Hepatocyte (in vitro differentiated cells): ENCODE data around the gene LCP1. TPM values are rescaled to one million over a fixed set of nuclear protein-coding genes. Genes with fewer than 3 reads are reported as not detected.

Experiments used
- DNase-seq: peaks from one replicate; pipeline ENCODE4 v3.0.0-alpha.2; 2016; ENCODE audit warnings: low spot score
- H2AFZ ChIP-seq: fragments of 200-600 bp; sonication (generic); 2 replicates; pipeline ENCODE4 v1.6.0; 2016; ENCODE audit warnings: antibody characterized with exemption, mild to moderate bottlenecking
- H3K27ac ChIP-seq: fragments of 200-600 bp; sonication (generic); 2 replicates; pipeline ENCODE4 v1.5.1; 2016; ENCODE audit warnings: mild to moderate bottlenecking
- H3K27me3 ChIP-seq: fragments of 200-600 bp; sonication (generic); 2 replicates; pipeline ENCODE4 v1.6.1; 2016
- H3K36me3 ChIP-seq: fragments of 200-600 bp; sonication (generic); replicated peaks from 2 replicates; pipeline ENCODE4 v1.5.1; 2016; ENCODE audit warnings: low read depth; ENCODE audit not compliant: insufficient read depth
- H3K4me1 ChIP-seq: fragments of 200-600 bp; sonication (generic); 2 replicates; pipeline ENCODE4 v1.5.1; 2016; ENCODE audit warnings: mild to moderate bottlenecking, moderate library complexity; ENCODE audit not compliant: insufficient read depth
- H3K4me2 ChIP-seq: fragments of 200-600 bp; sonication (generic); 2 replicates; pipeline ENCODE4 v1.6.0; 2016
- H3K4me3 ChIP-seq: fragments of 200-600 bp; sonication (generic); 2 replicates; pipeline ENCODE4 v1.5.1; 2016; ENCODE audit warnings: mild to moderate bottlenecking
- H3K79me2 ChIP-seq: fragments of 200-600 bp; sonication (generic); 2 replicates; pipeline ENCODE4 v1.6.0; 2017; ENCODE audit warnings: mild to moderate bottlenecking
- H3K9me2 ChIP-seq: fragments of 200-600 bp; sonication (generic); replicated peaks from 2 replicates; pipeline ENCODE4 v1.6.0; 2017; ENCODE audit warnings: mild to moderate bottlenecking; ENCODE audit not compliant: insufficient read depth
- H3K9me3 ChIP-seq: fragments of 200-600 bp; sonication (generic); 2 replicates; pipeline ENCODE4 v1.5.1; 2016; ENCODE audit warnings: low read depth, mild to moderate bottlenecking
- H4K20me1 ChIP-seq: fragments of 200-600 bp; sonication (generic); 2 replicates; pipeline ENCODE4 v1.6.0; 2016; ENCODE audit warnings: mild to moderate bottlenecking; ENCODE audit not compliant: insufficient read depth, poor library complexity, severe bottlenecking
- CTCF ChIP-seq: fragments of 200-600 bp; sonication (generic); IDR thresholded peaks from 2 replicates; pipeline ENCODE4 v1.5.1; 2016; ENCODE audit warnings: antibody characterized with exemption, mild to moderate bottlenecking; ENCODE audit not compliant: poor library complexity
- EZH2 ChIP-seq: fragments of 200-600 bp; sonication (generic); IDR thresholded peaks from 2 replicates; pipeline ENCODE4 v1.6.1; 2016; ENCODE audit warnings: antibody characterized with exemption, mild to moderate bottlenecking, borderline replicate concordance
- EZH2phosphoT487 ChIP-seq: fragments of 200-600 bp; sonication (generic); IDR thresholded peaks from one replicate; pipeline ENCODE4 v1.6.1; 2018; ENCODE audit warnings: antibody characterized with exemption, mild to moderate bottlenecking, low read depth, moderate library complexity; ENCODE audit not compliant: unreplicated experiment, severe bottlenecking
- WGBS: methylation state at CpG from one replicate; pipeline ENCODE4 v1.1.6; 2016; ENCODE audit warnings: low lambda C conversion rate; ENCODE audit errors: missing lambda C conversion rate; 5-methylcytosine and 5-hydroxymethylcytosine counted together
- polyA plus RNA-seq: library from polyadenylated mRNA; unstranded; fragments of >200 nt; fragmentation: Nextera tagmentation; extraction: Ambion mirVana; gene quantifications from 2 replicates; pipeline ENCODE4 v1.2.1, GENCODE V29; 2016
- small RNA-seq: library from RNA; depleted of rRNA; stranded (forward); fragments of <200 nt; gene quantifications from one replicate; pipeline ENCODE3, GENCODE V24; 2014
- total RNA-seq: library from RNA; depleted of rRNA; stranded (reverse); fragments of >200 nt; gene quantifications from 2 replicates; pipeline ENCODE4 v1.2.3, GENCODE V29; 2014

Gene LCP1
- total and polyA plus RNA-seq, 2 experiments from 2014 or later: 18.9 to 30.6 TPM

- Histone ChIP-seq H3K4me2 (no peak overlapping the region), H3K36me3 (no peaks in the 10 kb centered on the region), H3K9me2 (no peaks in the 10 kb centered on the region), H3K79me2 (no peaks in the 10 kb centered on the region), H4K20me1 (no peaks in the 10 kb centered on the region), H2AFZ (no peak overlapping the region), H3K4me1 (no peaks in the 10 kb centered on the region), H3K27me3 (no peaks in the 10 kb centered on the region), H3K9me3 (no peaks in the 10 kb centered on the region), H3K27ac (no peak overlapping the region), H3K4me3 (no peak overlapping the region)
- no peak for TF ChIP-seq CTCF
- TF ChIP-seq EZH2: no peak
- TF ChIP-seq EZH2phosphoT487: no peak
- no peak for DNase-seq
- WGBS: 92% methylated on average over 1 of the region's 1 CpG
Observed at GRCh38 chr13:46077265-46077664, 104.7 kb downstream of the LCP1 start.

GRCh38 chr13:46076827-46077226 lies 105.2 kb downstream of the LCP1 start:
- no peaks in the 10 kb centered on the region for H4K20me1 ChIP-seq

More at GRCh38 chr13:46076827-46077226, 105.2 kb downstream of the LCP1 start:
- H3K9me2 ChIP-seq: no peaks in the 10 kb centered on the region
- no peaks in the 10 kb centered on the region for H3K9me3 ChIP-seq
- no peak overlapping the region for H3K4me3 ChIP-seq
- no peak overlapping the region for H2AFZ ChIP-seq
- no peak for DNase-seq
- WGBS: 85% methylated on average over 3 of the region's 3 CpGs
- H3K4me2 ChIP-seq: no peak overlapping the region
- no peaks in the 10 kb centered on the region for H3K36me3 ChIP-seq
- H3K27me3 ChIP-seq: no peaks in the 10 kb centered on the region
- no peaks in the 10 kb centered on the region for H3K4me1 ChIP-seq
- H3K79me2 ChIP-seq: no peaks in the 10 kb centered on the region
- TF ChIP-seq EZH2phosphoT487 (no peak), EZH2 (no peak), CTCF (no peak)
- H3K27ac ChIP-seq: no peak overlapping the region

Small RNA genes lying within 50 kb of the gene (small RNA-seq; reads per million reads assigned to genes)
- not detected for gene RN7SL288P

Other genes with a start within 250 kb of the LCP1 start
- 15.2 and 16.0 TPM in 2 replicates for gene ZC3H13, start 129.4 kb downstream of the LCP1 start, total RNA-seq
- gene ZC3H13, start 129.4 kb downstream of the LCP1 start, polyA plus RNA-seq: 45.2 and 59.2 TPM in 2 replicates
- 54.6 and 59.1 TPM in 2 replicates for gene CPB2, start 77.1 kb downstream of the LCP1 start, total RNA-seq
- 25.6 and 43.3 TPM in 2 replicates for gene CPB2, start 77.1 kb downstream of the LCP1 start, polyA plus RNA-seq
- gene LRRC63, start 29.8 kb upstream of the LCP1 start, total RNA-seq: 0.68 TPM in 1 of 2 replicates, not detected in the other
- gene LRRC63, start 29.8 kb upstream of the LCP1 start, polyA plus RNA-seq: 0.21 TPM in 1 of 2 replicates, not detected in the other
- 0.24 and 1.0 TPM in 2 replicates for gene RUBCNL, start 205.1 kb upstream of the LCP1 start, total RNA-seq
- gene RUBCNL, start 205.1 kb upstream of the LCP1 start, polyA plus RNA-seq: 0.44 and 0.63 TPM in 2 replicates